ENCODE data around the gene PVALB. TPM values are rescaled to one million over a fixed set of nuclear protein-coding genes. Genes with fewer than 3 reads are reported as not detected.
A peak's percentile ranks its signal among the peaks of the same experiment; 100 is the strongest.

The PVALB gene
- total RNA-seq, 2 experiments from 2014 or later, result not detected

DNA sequence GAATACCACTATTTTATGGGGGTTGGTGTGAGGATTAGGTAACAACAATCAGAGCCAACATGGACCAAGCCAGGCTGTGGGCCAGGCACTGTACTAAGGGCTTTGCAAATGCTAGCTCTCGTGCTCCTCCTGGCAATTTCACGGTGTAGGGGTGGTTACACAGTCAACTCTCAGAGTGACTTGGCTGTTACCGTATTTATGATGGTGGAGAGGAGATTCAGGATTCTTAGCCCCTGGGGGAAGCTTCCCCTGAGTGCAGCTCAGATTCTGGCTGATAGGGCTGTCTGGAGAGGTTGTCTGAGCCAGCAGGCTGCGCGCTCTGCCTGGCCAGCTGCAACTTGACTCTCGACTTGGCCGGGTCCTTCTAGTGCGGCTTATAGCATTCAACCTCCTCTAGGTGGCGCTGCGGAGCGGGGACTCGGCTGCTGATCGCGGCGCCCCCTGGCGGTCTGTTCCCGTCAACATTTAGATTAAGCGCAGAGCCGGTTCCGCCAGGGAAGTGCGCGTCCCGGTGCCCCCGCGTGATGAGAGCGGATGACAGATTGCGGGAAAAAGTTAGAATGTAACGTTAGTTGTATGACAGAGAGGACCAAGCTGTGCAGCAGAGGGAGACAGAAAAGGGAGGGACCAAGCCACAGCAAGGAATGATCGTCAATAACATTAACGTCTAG is 39.4 kb upstream of the PVALB start:
- CTCF ChIA-PET (ENCODE audit: unreplicated experiment), result interaction anchor here (0.5 to 1.3 kb wide), 7 partner anchors 16 to 289 kb away, joined by 3 to 7 read pairs (median 4); partner anchors contain the start of gene IFT27
- Histone ChIP-seq H3K79me2 (ENCODE audit: insufficient read depth, low read depth, low read length) (peaks cover 1% of the 10 kb centered on the region; the same call in 1 of the 2 replicates), H3K9me3 (ENCODE audit: low read length) (no peaks in the 10 kb centered on the region; the same call in 1 of the 2 replicates), H3K27ac (ENCODE audit: low read depth, low read length, poor library complexity, severe bottlenecking) (no peak overlapping the region), H3K36me3 (ENCODE audit: insufficient read depth, low read length) (no peaks in the 10 kb centered on the region; the same call in 1 of the 2 replicates), H2AFZ (ENCODE audit: low read length) (peak overlapping the region; percentile 77; the same call in 1 of the 2 replicates), H4K20me1 (ENCODE audit: insufficient read depth, low read length) (no peaks in the 10 kb centered on the region), H3K4me3 (ENCODE audit: low read depth, low read length, poor library complexity, severe bottlenecking) (peak overlapping the region; percentile 24), H3K4me1 (ENCODE audit: insufficient read depth, low read length, poor library complexity, severe bottlenecking) (peaks cover 60% of the 10 kb centered on the region), H3K9me2 (ENCODE audit: insufficient read depth, low read length) (no peaks in the 10 kb centered on the region), H3K4me2 (ENCODE audit: low read length) (peak overlapping the region; percentile 67)
- DNase-seq (ENCODE audit: low spot score), result peak; percentile 93
- POLR2A ChIA-PET, result interaction anchor here (0.6 kb wide), 1 partner anchor 325 kb away, joined by 4 read pairs; no protein-coding TSS in a partner anchor
- no TSS peak for BruUV-seq (replicated peaks)
- intact Hi-C loops (cut with micrococcal nuclease; ENCODE audit: unreplicated experiment), result loop anchor here (1.0 kb wide), 2 partner anchors 122 to 310 kb away; no protein-coding TSS in a partner anchor
- TF ChIP-seq, protein P1, sequence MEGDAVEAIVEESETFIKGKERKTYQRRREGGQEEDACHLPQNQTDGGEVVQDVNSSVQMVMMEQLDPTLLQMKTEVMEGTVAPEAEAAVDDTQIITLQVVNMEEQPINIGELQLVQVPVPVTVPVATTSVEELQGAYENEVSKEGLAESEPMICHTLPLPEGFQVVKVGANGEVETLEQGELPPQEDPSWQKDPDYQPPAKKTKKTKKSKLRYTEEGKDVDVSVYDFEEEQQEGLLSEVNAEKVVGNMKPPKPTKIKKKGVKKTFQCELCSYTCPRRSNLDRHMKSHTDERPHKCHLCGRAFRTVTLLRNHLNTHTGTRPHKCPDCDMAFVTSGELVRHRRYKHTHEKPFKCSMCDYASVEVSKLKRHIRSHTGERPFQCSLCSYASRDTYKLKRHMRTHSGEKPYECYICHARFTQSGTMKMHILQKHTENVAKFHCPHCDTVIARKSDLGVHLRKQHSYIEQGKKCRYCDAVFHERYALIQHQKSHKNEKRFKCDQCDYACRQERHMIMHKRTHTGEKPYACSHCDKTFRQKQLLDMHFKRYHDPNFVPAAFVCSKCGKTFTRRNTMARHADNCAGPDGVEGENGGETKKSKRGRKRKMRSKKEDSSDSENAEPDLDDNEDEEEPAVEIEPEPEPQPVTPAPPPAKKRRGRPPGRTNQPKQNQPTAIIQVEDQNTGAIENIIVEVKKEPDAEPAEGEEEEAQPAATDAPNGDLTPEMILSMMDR (conservative IDR thresholded peaks at IDR 0.05; ENCODE audit: low read length), result peak; percentile 100
- TF ChIP-seq EZH2phosphoT487 (IDR thresholded peaks at IDR 0.05; ENCODE audit: borderline replicate concordance, low read depth, low read length), result no peak

DNA sequence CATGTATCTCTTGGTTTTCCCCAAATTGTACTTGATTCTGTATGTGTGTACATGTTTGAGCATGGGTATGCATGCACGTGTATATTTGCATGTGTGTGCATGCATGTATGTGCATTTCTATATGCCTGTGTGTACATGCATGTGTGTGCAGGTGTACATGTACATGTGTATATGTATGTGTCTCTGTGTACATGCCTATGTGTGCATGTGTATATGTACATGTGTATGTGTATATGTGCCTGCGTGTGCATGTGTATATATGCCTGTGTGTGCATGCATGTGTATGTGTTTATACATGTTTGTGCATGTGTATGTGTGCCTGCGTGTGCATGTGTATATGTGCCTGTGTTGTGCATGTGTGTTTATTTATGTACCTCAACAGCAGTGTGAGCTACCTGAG is 38.6 kb upstream of the PVALB start:
- POLR2A ChIA-PET, result interaction anchor here (0.6 kb wide), 1 partner anchor 324 kb away, joined by 4 read pairs; no protein-coding TSS in a partner anchor
- no peak overlapping the region for H2AFZ ChIP-seq (ENCODE audit: low read length)

More for the DNA sequence above, 38.6 kb upstream of the PVALB start:
- peaks cover 52% of the 10 kb centered on the region for H3K4me1 ChIP-seq (ENCODE audit: insufficient read depth, low read length, poor library complexity, severe bottlenecking)
- BruUV-seq (replicated peaks), result no TSS peak
- no peak overlapping the region for H3K4me2 ChIP-seq (ENCODE audit: low read length)
- no peaks in the 10 kb centered on the region for H3K9me2 ChIP-seq (ENCODE audit: insufficient read depth, low read length)
- intact Hi-C loops (cut with micrococcal nuclease; ENCODE audit: unreplicated experiment), result no loop called here
- H3K27ac ChIP-seq (ENCODE audit: low read depth, low read length, poor library complexity, severe bottlenecking), result no peak overlapping the region
- H3K79me2 ChIP-seq (ENCODE audit: insufficient read depth, low read depth, low read length), result no peaks in the 10 kb centered on the region
- CTCF ChIA-PET (ENCODE audit: unreplicated experiment), result interaction anchor here (0.5 to 1.1 kb wide), 4 partner anchors 15 to 208 kb away, joined by 3 to 7 read pairs (median 4); partner anchors contain the start of gene IFT27
- no peak for DNase-seq (ENCODE audit: low spot score)
- no peaks in the 10 kb centered on the region; the same call in 1 of the 2 replicates for H3K9me3 ChIP-seq (ENCODE audit: low read length)
- no peaks in the 10 kb centered on the region; the same call in 1 of the 2 replicates for H3K36me3 ChIP-seq (ENCODE audit: insufficient read depth, low read length)
- no peaks in the 10 kb centered on the region for H4K20me1 ChIP-seq (ENCODE audit: insufficient read depth, low read length)
- no peak overlapping the region for H3K4me3 ChIP-seq (ENCODE audit: low read depth, low read length, poor library complexity, severe bottlenecking)
- no peak for TF ChIP-seq EZH2phosphoT487 (IDR thresholded peaks at IDR 0.05; ENCODE audit: borderline replicate concordance, low read depth, low read length)
- TF ChIP-seq, protein P1 (conservative IDR thresholded peaks at IDR 0.05; ENCODE audit: low read length), result no peak

Measured in OCI-LY7 (cell line).